H9 (cell line): ENCODE data around the gene RGS2. TPM values are rescaled to one million over a fixed set of nuclear protein-coding genes. Genes with fewer than 3 reads are reported as not detected.

Experiments
- DNase-seq: peaks from one replicate; pipeline ENCODE4 v3.0.0-alpha.2; 2017
- H2AFZ ChIP-seq: one replicate; pipeline ENCODE4 v1.6.1; 2013; ENCODE audit warnings: mild to moderate bottlenecking, low read length, control low read depth, moderate library complexity
- H2AK5ac ChIP-seq: 2 replicates; pipeline ENCODE4 v1.6.1; 2013; ENCODE audit warnings: low read length, control low read depth, mixed read lengths; ENCODE audit not compliant: insufficient read length
- H2BK120ac ChIP-seq: one replicate; pipeline ENCODE4 v1.6.1; 2013; ENCODE audit warnings: low read depth, mild to moderate bottlenecking, low read length, control low read depth, inconsistent platforms; ENCODE audit not compliant: poor library complexity, severe bottlenecking
- H2BK12ac ChIP-seq: 2 replicates; pipeline ENCODE4 v1.6.1; 2013; ENCODE audit warnings: low read length, control low read depth, mixed read lengths, low read depth; ENCODE audit not compliant: insufficient read length
- H2BK15ac ChIP-seq: 2 replicates; pipeline ENCODE4 v1.6.1; 2013; ENCODE audit warnings: low read depth, low read length, control low read depth
- H2BK20ac ChIP-seq: one replicate; pipeline ENCODE4 v1.6.1; 2013; ENCODE audit warnings: low read depth, mild to moderate bottlenecking, low read length, control low read depth, inconsistent platforms; ENCODE audit not compliant: poor library complexity, severe bottlenecking
- H2BK5ac ChIP-seq: 2 replicates; pipeline ENCODE4 v1.6.1; 2013; ENCODE audit warnings: low read length, control low read depth, mixed read lengths; ENCODE audit not compliant: insufficient read length
- H3K14ac ChIP-seq: 2 replicates; pipeline ENCODE4 v1.6.1; 2013; ENCODE audit warnings: low read length, control low read depth; ENCODE audit not compliant: insufficient read depth
- H3K18ac ChIP-seq: 2 replicates; pipeline ENCODE4 v1.6.1; 2013; ENCODE audit warnings: low read depth, mild to moderate bottlenecking, mixed read lengths, low read length, control low read depth; ENCODE audit not compliant: insufficient read length
- H3K23ac ChIP-seq: 2 replicates; pipeline ENCODE4 v1.6.1; 2013; ENCODE audit warnings: low read length, control low read depth, mixed read lengths, low read depth; ENCODE audit not compliant: insufficient read length
- H3K23me2 ChIP-seq: 2 replicates; pipeline ENCODE4 v1.6.1; 2013; ENCODE audit warnings: low read depth, mild to moderate bottlenecking, mixed read lengths, low read length, control low read depth; ENCODE audit not compliant: insufficient read length, poor library complexity, severe bottlenecking
- H3K27ac ChIP-seq: 2 replicates; pipeline ENCODE4 v1.5.1; 2013; ENCODE audit warnings: low read length, control low read depth, mixed read lengths, low read depth; ENCODE audit not compliant: insufficient read length
- H3K27me3 ChIP-seq: 2 replicates; pipeline ENCODE4 v1.6.1; 2013; ENCODE audit warnings: low read length, control low read depth, inconsistent platforms; ENCODE audit not compliant: insufficient read depth
- H3K4ac ChIP-seq: 2 replicates; pipeline ENCODE4 v1.6.1; 2013; ENCODE audit warnings: low read depth, mild to moderate bottlenecking, control low read depth, inconsistent platforms, low read length, moderate library complexity
- H3K4me1 ChIP-seq: 2 replicates; pipeline ENCODE4 v1.6.1; 2013; ENCODE audit warnings: low read length, control low read depth, inconsistent platforms; ENCODE audit not compliant: insufficient read depth
- H3K4me2 ChIP-seq: 2 replicates; pipeline ENCODE4 v1.6.1; 2013; ENCODE audit warnings: low read length, control low read depth, mixed read lengths; ENCODE audit not compliant: insufficient read length, insufficient read depth
- H3K56ac ChIP-seq: 2 replicates; pipeline ENCODE4 v1.6.1; 2013; ENCODE audit warnings: low read depth, mild to moderate bottlenecking, mixed read lengths, low read length, control low read depth; ENCODE audit not compliant: insufficient read length
- H3K79me1 ChIP-seq: 2 replicates; pipeline ENCODE4 v1.6.1; 2013; ENCODE audit warnings: low read depth, mild to moderate bottlenecking, moderate library complexity, low read length, control low read depth, inconsistent platforms; ENCODE audit not compliant: insufficient read depth, poor library complexity, severe bottlenecking
- H3K79me2 ChIP-seq: 2 replicates; pipeline ENCODE4 v1.6.1; 2013; ENCODE audit warnings: low read length, control low read depth, inconsistent platforms; ENCODE audit not compliant: insufficient read depth
- H3K9ac ChIP-seq: 2 replicates; pipeline ENCODE4 v1.6.1; 2013; ENCODE audit warnings: low read length, control low read depth, mixed read lengths; ENCODE audit not compliant: insufficient read length; ENCODE audit errors: extremely low read depth
- H3K9me3 ChIP-seq: one replicate; pipeline ENCODE4 v1.6.1; 2013; ENCODE audit warnings: low read depth, low read length, inconsistent platforms; ENCODE audit not compliant: control insufficient read depth
- H3T11ph ChIP-seq: one replicate; pipeline ENCODE4 v1.6.1; 2013; ENCODE audit warnings: mild to moderate bottlenecking, low read length, control low read depth, inconsistent platforms
- H4K20me1 ChIP-seq: one replicate; pipeline ENCODE4 v1.6.1; 2013; ENCODE audit not compliant: control insufficient read depth, insufficient read length, insufficient read depth
- H4K5ac ChIP-seq: 2 replicates; pipeline ENCODE4 v1.6.1; 2013; ENCODE audit warnings: low read depth, mild to moderate bottlenecking, mixed read lengths, low read length, control low read depth; ENCODE audit not compliant: insufficient read length
- H4K8ac ChIP-seq: replicated peaks from 2 replicates; pipeline ENCODE4 v1.6.1; 2013; ENCODE audit warnings: low read length, control low read depth, mixed read lengths, low read depth; ENCODE audit not compliant: insufficient read length
- H4K91ac ChIP-seq: 2 replicates; pipeline ENCODE4 v1.6.1; 2013; ENCODE audit warnings: low read depth, mild to moderate bottlenecking, moderate library complexity, mixed read lengths, low read length, control low read depth; ENCODE audit not compliant: insufficient read length
- H3K27ac Mint-ChIP-seq, 3 experiments: 2 replicates in 2 of 3; 3 replicates in 1 of 3; pipeline ENCODE4 v1.8.0; 2020 to 2021; ENCODE audit warnings: mixed read lengths in 3 of 3, mild to moderate bottlenecking in 1 of 3, moderate library complexity in 1 of 3
- H3K27me3 Mint-ChIP-seq: 2 replicates; pipeline ENCODE4 v1.8.0; 2021; ENCODE audit warnings: low read depth, mild to moderate bottlenecking, moderate library complexity, mixed read lengths
- H3K36me3 Mint-ChIP-seq, 3 experiments: 2 replicates in 2 of 3; 3 replicates in 1 of 3; pipeline ENCODE4 v1.8.0; 2020 to 2021; ENCODE audit warnings: low read depth in 3 of 3, mixed read lengths in 3 of 3; ENCODE audit not compliant: insufficient read depth in 1 of 3
- H3K4me1 Mint-ChIP-seq, 2 experiments: 2 replicates each; pipeline ENCODE4 v1.8.0; 2020; ENCODE audit warnings: mixed read lengths in 2 of 2
- H3K4me3 Mint-ChIP-seq, 2 experiments: 2 replicates in 1 of 2; 3 replicates in 1 of 2; pipeline ENCODE4 v1.8.0; 2020 to 2021; ENCODE audit warnings: mild to moderate bottlenecking in 2 of 2, mixed read lengths in 2 of 2, moderate library complexity in 1 of 2
- H3K9me3 Mint-ChIP-seq, 2 experiments: 2 replicates in 1 of 2; 3 replicates in 1 of 2; pipeline ENCODE4 v1.8.0; 2020; ENCODE audit warnings: mild to moderate bottlenecking in 2 of 2, mixed read lengths in 2 of 2, moderate library complexity in 1 of 2
- WGBS: extraction: QIAGEN DNeasy Blood & Tissue Kit; methylation state at CpG from one replicate; pipeline ENCODE4 v1.1.7; 2013; ENCODE audit warnings: missing lambda C conversion rate, low lambda C conversion rate, mixed read lengths; ENCODE audit not compliant: insufficient read length; ENCODE audit errors: extremely low coverage; 5-methylcytosine and 5-hydroxymethylcytosine counted together
- total RNA-seq: library from RNA; stranded (reverse); gene quantifications from 2 replicates; pipeline ENCODE4 v1.2.1, GENCODE V29; 2021
- TF ChIP-seq, protein P1 (sequence below): fragments of 200-600 bp; sonication (generic); conservative IDR thresholded peaks from 3 replicates; pipeline ENCODE4 v1.8.0; 2021; ENCODE audit warnings: antibody characterized with exemption, mild to moderate bottlenecking

Gene RGS2
- total RNA-seq, 1 experiment from 2014 or later, result 13.9 TPM

DNA sequence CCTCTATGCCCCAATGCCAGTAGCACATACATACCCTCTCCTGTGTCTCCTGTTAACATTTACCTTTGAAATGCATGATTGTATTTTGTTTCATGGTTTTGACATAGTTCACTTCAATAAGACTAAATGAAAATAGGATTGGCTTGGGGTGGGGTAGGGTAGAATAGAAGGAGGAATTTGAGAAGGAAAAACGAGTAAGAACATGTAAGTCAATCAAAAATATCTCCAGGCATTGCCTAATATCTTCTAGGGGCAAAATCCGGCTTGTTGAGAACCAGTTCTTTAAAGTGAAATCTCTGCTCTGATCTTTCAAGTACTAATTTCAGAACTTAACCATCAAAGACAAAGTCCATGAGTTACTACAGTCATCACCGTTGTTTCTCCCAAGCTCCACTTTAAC is 31.8 kb upstream of the RGS2 start:
- Histone ChIP-seq H2BK5ac (no peak overlapping the region), H3K23ac (no peak overlapping the region), H2BK20ac (no peak overlapping the region), H2AK5ac (no peak overlapping the region), H3K4me1 (no peaks in the 10 kb centered on the region), H3T11ph (no peak overlapping the region), H3K27me3 (no peaks in the 10 kb centered on the region), H3K9me3 (no peaks in the 10 kb centered on the region), H3K23me2 (no peaks in the 10 kb centered on the region), H3K4me2 (no peak overlapping the region), H3K27ac (no peak overlapping the region), H2BK120ac (no peak overlapping the region), H3K79me1 (no peaks in the 10 kb centered on the region), H3K18ac (no peak overlapping the region), H4K8ac (no peak overlapping the region), H4K5ac (no peak overlapping the region), H3K9ac (no peak overlapping the region), H3K14ac (no peak overlapping the region), H4K91ac (no peak overlapping the region), H2AFZ (no peak overlapping the region), H2BK12ac (no peak overlapping the region), H3K4ac (no peak overlapping the region), H3K56ac (no peak overlapping the region), H4K20me1 (no peaks in the 10 kb centered on the region), H3K79me2 (no peaks in the 10 kb centered on the region), H2BK15ac (no peak overlapping the region)
- TF ChIP-seq, protein P1, sequence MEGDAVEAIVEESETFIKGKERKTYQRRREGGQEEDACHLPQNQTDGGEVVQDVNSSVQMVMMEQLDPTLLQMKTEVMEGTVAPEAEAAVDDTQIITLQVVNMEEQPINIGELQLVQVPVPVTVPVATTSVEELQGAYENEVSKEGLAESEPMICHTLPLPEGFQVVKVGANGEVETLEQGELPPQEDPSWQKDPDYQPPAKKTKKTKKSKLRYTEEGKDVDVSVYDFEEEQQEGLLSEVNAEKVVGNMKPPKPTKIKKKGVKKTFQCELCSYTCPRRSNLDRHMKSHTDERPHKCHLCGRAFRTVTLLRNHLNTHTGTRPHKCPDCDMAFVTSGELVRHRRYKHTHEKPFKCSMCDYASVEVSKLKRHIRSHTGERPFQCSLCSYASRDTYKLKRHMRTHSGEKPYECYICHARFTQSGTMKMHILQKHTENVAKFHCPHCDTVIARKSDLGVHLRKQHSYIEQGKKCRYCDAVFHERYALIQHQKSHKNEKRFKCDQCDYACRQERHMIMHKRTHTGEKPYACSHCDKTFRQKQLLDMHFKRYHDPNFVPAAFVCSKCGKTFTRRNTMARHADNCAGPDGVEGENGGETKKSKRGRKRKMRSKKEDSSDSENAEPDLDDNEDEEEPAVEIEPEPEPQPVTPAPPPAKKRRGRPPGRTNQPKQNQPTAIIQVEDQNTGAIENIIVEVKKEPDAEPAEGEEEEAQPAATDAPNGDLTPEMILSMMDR, result no peak
- peaks cover 3 to 7% of the 10 kb centered on the region in 2 experiments; a peak in 4 of 5 replicates for H3K9me3 Mint-ChIP-seq
- H3K4me1 Mint-ChIP-seq, result peaks cover 3% of the 10 kb centered on the region in 2 experiments
- peaks cover 0 to 2% (median 0%) of the 10 kb centered on the region in 3 experiments; a peak in 3 of 7 replicates for H3K36me3 Mint-ChIP-seq
- no peaks in the 10 kb centered on the region for H3K27me3 Mint-ChIP-seq
- H3K4me3 Mint-ChIP-seq, result no peak overlapping the region
- no CpG with 5 or more reads among the region's 3 CpGs for WGBS
- no peak overlapping the region for H3K27ac Mint-ChIP-seq
- no peak for DNase-seq
